D721Med (cell line): ENCODE results near the gene HOXB8.

Experiments
- DNase-seq: peaks from one replicate; pipeline ENCODE4 v3.0.0; 2011; ENCODE audit warnings: low spot score; ENCODE audit not compliant: insufficient read length
- FAIRE-seq: peaks from 2 replicates; lab custom pipeline; 2011; peaks lifted over from hg19 to GRCh38; lab: Jason Lieb, UNC
- CTCF ChIP-seq: IDR thresholded peaks from 2 replicates; pipeline ENCODE4 v1.5.1; 2012; ENCODE audit warnings: mild to moderate bottlenecking, control low read depth; ENCODE audit not compliant: insufficient read depth; ENCODE audit errors: missing control alignments

Gene HOXB8

DNA sequence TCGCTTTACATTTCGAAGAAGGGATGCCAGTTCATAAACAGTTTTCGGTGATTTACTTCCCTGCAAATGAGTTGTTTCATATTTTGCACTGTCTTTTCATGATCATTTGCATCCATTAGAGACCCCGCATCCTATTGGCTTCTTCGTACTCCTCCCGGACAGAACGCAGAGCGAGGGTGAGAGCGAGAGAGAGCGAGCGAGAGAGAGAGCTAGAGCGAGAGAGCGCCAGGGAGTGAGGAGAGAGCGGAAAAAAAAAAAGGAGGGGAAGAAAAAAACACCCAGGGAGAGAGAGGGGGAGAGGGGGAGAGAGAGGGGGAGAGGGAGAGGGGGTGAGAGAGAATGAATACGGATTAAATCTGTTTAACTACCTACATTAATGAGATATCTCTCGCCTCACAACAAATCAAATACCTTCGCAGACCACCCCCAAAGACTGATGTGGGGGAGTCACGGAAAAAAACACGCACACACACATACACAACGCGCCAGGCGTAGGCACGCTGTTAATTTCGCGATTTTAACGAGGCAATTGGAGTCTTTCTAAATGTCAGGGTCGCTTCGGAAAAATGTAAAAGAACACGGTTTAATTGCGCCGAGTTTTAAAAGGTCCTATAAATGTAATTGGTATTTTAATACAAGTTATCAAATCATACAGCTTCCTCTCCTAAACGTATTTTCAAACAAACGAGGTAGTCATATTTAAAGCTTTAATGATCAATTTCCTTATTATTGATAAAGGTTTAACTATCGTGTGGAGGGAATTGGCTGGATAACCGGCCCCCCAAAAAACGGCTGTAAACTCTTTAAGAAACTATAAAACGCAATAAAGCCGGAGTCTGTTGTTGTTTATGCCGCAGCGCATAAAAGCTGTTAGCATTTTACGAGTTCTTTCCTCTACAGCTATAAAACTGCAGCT lies at the start of gene HOXB8:
Gene HOXB8 (minus strand): TSS at position 246 of the 916 bp plus-strand sequence. CDS start 588 bp downstream, outside the sequence.
- DNase-seq (no peak), FAIRE-seq (no peak)
- no peak for TF ChIP-seq CTCF

DNA sequence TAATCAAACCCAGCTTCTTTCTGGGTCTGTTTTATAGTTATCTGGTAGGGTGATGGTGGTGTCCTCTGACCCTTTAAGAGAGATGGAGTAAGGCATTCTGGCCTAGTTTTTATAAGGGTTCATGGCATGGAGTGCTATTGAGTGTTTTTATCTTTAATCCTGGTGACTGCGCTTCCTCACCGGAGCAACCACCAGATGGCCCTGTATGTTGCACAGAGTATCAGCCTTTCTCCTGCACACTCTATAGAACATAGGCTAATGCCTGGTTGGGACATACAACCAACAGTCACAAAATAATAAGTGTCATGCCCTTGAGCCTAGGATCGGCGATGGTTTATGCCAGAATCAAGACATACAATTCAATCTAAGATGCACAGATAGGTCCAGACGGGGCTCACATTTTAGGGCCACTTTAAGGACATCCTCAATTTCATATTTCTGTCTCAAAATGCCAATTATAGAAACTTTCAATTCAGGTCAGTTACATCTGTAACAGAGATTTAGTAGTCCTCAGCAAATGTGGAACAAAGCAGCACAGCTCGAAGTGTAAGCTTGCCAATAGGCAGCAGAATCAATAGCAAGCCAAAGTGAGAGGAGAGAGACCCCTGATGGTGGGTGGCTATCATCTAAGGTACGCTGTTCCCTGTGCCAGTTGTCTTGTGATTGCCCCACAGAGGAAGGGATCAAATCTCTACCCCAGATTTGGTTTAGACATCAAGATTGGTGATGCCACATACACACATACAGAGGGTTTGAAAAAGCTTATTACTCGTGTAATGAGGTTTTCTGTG lies 48.2 kb upstream of the HOXB8 start:
- TF ChIP-seq CTCF = peak; percentile 9
- no peak for FAIRE-seq
- DNase-seq = no peak

GRCh38 chr17:48655913-48656312 lies 40.8 kb upstream of the HOXB8 start:
- DNase-seq (no peak), FAIRE-seq (no peak)
- TF ChIP-seq CTCF = no peak

- FAIRE-seq (no peak), DNase-seq (no peak)
- no peak for TF ChIP-seq CTCF
Observed at GRCh38 chr17:48649741-48650140, 34.6 kb upstream of the HOXB8 start.

DNA sequence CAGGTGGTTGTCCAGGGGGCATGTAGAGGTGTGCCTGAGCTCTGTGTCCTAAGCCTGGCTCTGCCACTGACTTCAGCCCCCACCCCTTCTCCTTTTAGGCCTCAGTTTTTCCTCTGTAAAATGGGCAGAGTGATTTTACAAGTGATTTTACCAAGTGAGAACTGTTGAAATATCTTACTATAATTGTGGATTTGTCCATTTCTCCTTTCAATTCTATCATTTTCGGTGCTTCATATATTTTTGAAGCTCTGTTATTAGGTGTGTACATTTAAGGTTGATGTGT lies 32.8 kb upstream of the HOXB8 start:
- no peak for TF ChIP-seq CTCF
- DNase-seq = no peak
- FAIRE-seq = no peak

DNA sequence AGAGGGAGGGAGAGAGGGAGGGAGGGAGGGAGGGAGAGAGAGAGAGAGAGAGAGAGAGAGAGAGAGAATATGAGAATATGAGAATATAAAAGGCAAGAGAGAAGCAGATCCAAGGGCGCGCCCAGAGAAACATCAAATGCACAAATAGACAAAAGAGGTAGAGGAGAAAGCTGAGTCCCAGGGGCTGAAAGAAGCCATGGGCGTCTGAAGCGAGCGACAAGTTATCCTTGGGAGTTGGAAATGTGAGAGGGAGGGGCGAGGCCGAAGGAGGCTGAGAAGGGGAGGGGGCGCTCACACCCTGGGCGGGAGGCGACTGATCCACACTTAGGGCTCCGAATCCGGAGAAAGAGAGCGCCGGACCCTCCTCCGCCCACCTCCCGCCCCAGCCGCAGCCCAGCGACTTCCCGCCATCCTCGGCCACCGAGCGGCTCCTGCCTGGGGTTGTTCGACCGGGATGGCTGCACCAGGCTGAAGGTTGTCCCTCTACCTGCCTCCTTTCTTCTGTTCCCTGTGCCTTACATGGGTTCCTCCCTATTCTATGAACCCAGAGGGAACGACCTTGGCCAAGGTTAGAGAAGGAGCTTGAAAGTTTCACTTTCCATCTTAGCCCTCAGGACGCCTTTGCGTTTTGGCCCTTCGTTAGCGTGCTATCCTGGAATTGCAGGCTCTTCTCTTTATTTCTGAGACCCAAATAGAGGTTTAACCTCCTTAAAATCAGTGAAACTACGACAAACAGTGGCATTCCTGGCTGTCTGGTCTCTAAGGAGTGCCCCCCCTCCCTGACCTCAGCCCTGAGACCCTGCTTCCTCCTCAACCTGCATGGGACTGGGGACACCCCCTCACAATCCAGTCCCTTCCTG lies 32.2 kb upstream of the HOXB8 start:
- no peak for FAIRE-seq
- no peak for TF ChIP-seq CTCF
- no peak for DNase-seq
